SH-SY5Y (cell line): ENCODE results near the gene RHEX.
A peak's percentile ranks its signal among the peaks of the same experiment; 100 is the strongest.

Experiments
- GATA2 ChIP-seq: IDR thresholded peaks from 2 replicates; pipeline ENCODE4 v1.6.1; 2011; ENCODE audit warnings: mild to moderate bottlenecking, low read depth, low read length
- GATA3 ChIP-seq: IDR thresholded peaks from 2 replicates; pipeline ENCODE4 v1.6.1; 2011; ENCODE audit warnings: low read depth, mild to moderate bottlenecking, low read length, moderate library complexity

RHEX gene

DNA sequence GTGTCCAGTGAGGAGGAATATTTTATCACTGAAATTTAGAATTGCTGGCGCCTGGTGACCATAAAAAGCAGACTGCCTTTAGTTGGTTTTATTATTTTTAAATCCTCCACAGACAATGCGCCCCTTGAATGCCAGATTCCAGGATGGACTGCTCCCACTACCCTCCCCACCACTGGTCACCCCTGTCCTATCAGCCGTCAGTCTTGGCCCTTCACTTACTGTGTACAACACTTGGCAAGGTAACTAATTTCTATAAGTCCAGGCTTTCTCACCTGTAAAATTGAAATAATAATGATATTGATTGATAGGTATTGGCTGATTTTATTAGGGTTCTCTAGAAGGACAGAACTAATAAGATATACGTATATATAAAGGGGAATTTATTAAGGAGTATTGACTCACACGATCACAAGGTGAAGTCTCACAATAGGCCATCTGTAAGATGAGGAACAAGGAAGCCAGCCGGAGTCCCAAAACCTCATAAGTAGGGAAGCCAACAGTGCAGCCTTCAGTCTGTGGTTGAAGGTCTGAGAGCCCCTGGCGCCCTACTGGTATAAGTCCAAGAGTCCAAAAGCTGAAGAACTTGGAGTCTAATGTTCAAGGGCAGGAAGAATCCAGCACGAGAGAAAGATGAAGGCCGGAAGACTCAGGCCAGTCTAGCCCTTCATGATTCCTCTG lies 17.8 kb downstream of the RHEX start:
- TF ChIP-seq GATA3 (no peak), GATA2 (no peak)

DNA sequence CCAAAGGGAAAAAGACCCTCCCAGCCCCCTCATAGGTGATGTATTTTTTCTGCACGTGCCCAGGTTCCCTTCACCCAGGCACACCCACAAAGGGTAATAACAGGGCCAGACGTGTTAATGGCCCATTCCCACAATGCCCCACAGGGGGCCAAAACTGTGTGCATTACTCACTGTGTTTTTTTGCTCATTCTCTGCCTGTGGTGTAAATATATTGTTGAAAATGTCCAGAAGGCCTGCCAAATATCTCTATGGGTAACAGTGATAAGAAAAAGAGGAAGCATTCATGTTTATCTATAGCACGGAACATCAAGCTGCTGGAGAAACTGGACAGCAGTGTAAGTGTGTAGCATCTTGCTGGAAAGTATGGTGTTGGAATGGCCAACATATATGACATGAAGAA lies 21.9 kb downstream of the RHEX start:
- TF ChIP-seq GATA2: no peak
- no peak for TF ChIP-seq GATA3

DNA sequence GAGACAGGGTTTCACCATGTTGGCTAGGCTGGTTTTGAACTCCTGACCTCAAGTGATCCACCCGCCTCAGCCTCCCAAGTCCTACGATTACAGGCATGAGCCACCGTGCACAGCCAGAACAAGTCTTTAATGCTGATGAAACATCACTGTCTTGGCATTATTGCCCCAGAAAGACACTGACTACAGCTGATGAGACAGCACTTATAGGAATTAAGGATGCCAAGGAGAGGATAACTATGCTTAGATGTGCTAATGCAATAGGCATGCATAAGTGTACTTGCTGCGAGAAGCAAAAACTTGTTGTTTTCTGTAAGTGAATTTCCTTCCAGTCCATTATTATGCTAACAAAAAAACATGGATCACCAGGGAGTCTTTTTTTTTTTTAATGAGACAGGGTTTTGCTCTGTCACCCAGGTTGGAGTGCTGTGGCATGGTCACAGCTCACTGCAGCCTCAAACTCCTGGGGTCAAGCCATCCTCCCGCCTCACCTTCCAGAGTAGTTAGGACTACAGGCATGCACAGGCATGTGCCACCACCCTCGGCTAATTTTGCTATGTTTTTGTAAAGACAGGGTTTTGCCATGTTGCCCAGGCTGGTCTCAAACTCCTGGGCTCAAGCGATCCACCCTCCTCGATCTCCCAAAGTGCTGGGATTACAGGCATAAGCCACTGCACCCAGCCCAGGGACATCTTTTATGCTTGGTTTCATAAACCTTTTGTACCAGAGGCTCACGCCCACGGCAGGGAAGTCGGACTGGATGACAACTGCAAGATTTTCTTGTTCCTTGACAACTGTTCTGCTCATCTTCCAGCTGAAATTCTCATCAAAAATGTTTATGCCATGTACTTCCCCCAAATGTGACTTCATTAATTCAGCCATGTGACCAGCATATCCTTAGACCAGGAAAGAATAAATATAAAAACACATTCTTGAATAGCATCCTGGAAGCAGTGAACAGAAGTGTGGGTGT lies 23.1 kb downstream of the RHEX start:
- no peak for TF ChIP-seq GATA2
- no peak for TF ChIP-seq GATA3

DNA sequence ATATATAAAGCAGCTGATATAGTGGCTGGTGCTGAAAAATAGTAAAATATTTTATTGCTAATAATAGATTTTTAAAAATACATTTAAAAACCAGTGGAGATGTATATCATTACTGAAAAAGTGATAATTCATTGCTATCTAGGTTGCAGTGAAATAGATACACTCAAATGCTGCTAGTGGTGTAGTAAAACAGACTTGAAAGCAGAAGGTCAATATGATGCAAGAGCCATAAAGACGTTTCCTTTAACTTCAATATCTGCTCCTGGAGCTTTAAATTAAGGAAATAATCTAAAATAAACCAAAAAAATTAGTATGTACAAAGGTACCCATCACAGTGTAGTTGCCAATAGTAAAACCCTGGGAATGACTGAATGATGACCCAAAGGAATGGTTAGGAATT lies 26.2 kb downstream of the RHEX start:
- no peak for TF ChIP-seq GATA2
- TF ChIP-seq GATA3: no peak

DNA sequence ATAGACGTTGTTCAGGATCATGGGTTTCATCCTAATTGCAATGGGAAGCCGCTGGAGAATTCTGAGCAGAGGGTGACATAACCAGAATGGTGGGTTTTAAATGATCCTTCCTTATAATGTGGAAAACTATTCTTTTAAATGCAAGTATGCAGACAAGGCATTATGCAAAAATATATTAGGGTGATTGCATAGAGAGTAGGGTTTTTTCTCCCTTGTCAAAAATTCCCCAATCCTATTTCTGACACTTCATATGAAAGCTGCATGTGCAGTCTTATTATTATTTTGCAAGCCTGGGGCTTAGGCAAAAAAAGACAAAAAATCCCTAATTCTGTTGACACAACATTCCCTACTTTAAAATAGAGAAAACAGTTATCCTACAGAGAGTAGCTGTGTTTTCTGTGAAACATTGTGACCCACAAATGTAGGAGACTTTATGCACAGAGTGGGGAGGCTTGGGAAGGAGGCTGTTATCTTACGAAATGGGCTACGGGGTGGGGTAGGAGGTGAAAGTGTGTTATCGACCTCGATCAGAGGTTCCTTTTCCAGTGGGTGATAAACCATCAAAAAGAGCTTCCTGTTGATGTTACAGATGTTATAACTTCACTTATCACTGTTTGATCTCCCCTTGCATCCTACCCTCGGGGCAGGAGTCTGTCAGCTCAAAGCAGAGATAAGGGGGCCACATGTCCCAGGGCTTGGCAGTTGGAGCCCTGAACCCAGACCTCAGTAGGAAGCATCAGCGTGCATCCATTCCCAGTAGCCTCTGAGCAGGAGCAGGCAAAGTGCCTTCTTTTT lies 27.2 kb downstream of the RHEX start:
- TF ChIP-seq GATA2 (peak; percentile 98), GATA3 (peak; percentile 95)

DNA sequence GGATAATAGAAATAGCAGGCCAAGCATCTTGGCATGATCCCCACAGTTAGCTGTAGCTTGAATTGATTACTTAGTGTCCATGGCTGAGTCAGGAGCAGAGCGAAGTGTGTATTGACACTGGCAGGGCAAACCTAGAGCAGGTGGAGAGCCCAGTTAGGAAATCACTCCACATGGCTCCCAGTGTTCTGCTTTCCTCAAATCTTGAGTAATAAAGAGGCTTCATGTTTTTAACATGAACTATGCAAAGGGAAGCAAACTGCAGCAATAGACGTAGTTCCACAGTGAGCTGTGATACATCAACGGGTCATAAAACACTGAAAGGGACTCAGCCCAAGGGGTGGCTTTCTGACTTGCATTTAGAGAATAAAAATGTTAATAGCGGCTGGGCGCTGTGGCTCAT lies 28.9 kb downstream of the RHEX start:
- TF ChIP-seq GATA3: no peak

DNA sequence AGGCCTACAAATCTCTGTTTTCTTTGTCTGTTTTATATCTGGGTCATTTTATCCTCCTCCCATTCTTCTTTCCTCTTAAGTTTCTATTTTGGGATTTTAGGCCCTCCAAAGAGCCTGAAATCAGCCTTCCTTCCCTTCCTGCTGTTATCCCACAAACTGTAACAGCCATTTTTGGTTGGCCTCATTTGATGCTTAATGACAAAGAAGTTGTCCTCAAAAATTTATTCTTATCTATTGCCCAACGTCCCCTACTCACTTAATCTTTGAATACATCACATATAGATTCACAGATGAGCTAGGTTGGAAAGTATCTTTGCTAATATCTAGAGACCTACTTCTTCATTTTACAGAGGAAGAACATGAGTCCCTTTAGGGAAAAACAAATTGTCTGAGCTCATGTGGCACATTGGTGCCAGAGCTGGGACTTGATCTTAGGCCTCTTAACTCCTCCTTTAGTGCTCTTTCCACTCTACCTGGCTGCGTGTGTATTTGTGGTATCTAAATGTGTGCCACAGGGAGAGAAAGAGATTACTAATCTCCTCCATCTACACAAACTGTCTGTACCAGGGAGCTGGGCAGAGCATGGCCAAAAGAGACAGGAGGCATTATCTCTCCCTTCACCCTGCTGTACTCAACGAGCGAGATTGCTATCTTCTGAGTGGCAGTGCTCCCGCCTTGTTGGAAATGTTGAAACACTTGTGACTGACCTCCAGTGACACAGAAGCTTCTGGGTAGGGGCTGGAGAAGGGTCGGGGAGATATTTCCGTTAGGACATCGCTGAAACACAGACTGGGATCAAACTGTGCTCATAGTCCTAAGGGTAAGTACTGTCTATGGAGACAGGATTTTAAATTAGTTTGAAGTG lies 30.1 kb downstream of the RHEX start:
- peak; percentile 98 for TF ChIP-seq GATA2
- TF ChIP-seq GATA3: peak; percentile 89

DNA sequence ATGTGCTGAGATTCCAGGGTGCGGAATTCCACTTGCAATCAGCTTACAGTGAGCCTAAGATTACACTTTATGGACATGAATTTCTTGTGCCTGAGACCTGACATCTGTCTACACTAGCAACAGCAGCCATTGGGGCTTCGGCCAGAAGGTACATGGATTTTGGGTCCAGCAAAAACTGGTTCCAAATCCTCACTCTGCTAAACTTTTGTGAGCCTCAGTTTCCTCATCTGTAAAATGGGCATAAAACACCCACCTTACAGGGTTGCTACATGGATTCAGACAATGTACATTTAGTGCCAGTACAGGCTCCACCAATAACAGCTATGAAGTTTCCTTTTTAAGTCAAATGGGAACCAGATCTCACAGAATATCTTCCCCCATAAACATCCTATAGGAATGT lies 30.8 kb downstream of the RHEX start:
- TF ChIP-seq GATA3 (no peak), GATA2 (no peak)

DNA sequence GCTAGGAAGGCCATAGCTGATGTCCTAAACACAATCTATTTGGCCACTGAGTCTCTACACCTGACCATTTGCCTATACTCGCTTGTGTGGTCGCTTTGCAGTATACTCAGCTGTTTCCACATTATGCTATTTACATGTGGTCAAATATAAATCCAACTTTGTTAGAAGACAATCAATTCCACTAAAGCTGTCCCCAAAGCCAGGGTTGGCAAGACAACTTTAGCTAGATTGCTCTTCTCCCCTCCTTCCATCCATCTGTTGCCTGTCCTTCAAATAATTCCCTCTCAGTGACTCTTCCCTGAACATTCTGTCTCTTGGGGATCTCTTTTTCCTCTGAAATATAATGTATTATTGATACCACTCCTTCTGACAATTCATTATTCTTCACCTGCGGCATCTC lies 34.1 kb downstream of the RHEX start:
- TF ChIP-seq GATA2: no peak
- no peak for TF ChIP-seq GATA3

DNA sequence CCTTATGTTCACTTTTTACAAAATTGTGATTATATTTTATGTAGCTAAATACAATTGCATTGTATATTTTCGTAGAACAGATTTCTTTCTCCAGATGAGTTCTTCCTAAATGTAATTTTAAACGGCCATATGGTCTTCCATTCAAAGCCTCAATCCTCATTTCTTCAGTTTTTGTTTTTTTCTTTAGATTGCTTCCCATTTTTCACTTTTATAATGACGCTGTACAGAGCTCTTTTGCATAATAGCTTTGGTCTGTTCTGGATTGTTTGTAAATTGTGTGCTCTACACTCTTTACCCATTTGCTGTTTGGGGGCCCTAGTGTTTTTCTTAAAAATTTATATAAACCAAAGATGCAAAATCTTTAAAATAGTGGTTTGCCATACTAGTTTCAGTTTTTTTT lies 36.4 kb downstream of the RHEX start:
- no peak for TF ChIP-seq GATA2
- no peak for TF ChIP-seq GATA3

DNA sequence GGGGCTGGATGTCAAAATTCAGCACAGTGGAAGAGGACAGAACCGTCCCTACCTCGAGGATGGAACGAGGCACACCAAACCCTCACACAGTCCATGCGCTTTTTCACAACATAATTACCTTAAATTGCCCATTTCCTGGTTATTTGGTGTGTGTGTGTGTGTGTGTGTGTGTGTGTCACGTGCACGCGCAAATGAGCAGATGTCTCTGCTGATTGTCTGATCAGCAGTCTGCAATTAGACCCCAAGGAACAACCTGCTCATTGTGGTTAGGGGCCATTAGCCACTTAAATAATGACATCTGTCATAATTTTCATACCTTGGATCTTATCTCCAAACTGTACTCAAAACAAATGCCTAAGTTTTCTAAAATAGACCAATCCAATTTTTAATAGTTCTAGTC lies 41.1 kb downstream of the RHEX start:
- TF ChIP-seq GATA3 (no peak), GATA2 (peak; percentile 78)

DNA sequence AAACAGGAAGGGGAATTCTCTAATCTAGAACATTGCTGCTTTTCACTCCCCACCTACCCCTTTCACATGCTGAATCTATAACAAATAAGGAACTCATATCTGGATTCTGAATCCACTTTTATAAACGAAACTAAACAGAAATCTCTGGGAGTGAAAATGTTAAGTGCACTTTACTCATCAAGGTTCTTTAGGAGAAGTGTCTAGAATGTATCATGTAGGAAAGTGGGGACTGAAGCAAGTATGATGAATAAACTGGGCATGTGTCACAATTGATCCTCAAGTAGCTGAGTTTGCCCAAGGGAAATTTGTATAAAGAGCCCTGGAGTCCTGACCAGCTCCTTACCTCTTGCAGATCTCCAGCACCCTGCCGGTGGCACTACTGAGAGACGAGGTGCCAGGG lies 44.4 kb downstream of the RHEX start:
- TF ChIP-seq GATA3 (no peak), GATA2 (no peak)

DNA sequence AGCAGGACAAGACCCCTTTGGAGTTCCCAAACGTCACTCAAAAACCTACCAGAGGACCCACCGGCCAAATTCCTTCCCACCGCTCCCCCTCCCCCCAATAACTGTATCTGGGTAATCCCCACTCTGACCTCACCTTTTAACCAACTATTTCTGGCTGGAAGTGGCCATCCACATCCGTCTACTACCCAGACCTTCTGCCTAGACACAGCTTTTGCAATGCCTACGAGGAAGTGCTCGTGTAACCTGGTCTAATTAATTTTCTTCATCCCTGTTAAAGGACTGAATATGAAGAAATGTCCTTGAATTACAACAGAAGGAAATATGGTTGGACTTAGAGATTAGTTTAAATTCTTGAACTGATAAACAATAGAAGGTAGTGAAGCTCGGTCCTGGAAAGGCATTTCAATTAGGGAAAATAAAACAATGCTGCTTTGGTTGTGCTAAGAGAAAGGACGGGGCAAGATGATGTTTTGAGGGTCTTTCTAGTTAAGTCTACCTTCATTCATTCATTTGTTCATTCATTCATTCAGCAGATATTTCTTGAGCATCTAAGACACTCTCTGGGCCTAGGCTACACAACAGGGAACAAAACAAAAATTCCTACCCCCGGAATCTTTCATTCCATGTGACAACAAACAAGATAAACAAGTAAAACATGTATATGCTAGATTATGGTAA lies 45.4 kb downstream of the RHEX start:
- TF ChIP-seq GATA2 (no peak), GATA3 (no peak)
